Parathyroid adenoma (tissue), 2 donors: ENCODE results near the gene PKIG.

ENCODE experiments used
- H2AFZ ChIP-seq: fragments of 300-600 bp; sonication (generic); one replicate; pipeline ENCODE4 v1.7.0; 2017; ENCODE audit warnings: antibody characterized with exemption, mild to moderate bottlenecking
- H3K27ac ChIP-seq: fragments of 300-600 bp; sonication (generic); one replicate; pipeline ENCODE4 v1.7.0; 2017
- H3K27me3 ChIP-seq: fragments of 300-600 bp; sonication (generic); one replicate; pipeline ENCODE4 v1.7.0; 2017; ENCODE audit warnings: low read length; ENCODE audit not compliant: control insufficient read depth, insufficient read depth
- H3K36me3 ChIP-seq: fragments of 300-600 bp; sonication (generic); one replicate; pipeline ENCODE4 v1.7.0; 2017; ENCODE audit warnings: low read length; ENCODE audit not compliant: control insufficient read depth, insufficient read depth
- H3K4me1 ChIP-seq: fragments of 300-600 bp; sonication (generic); one replicate; pipeline ENCODE4 v1.7.0; 2017; ENCODE audit warnings: control low read depth
- H3K4me2 ChIP-seq: fragments of 300-600 bp; sonication (generic); one replicate; pipeline ENCODE4 v1.7.0; 2017; ENCODE audit warnings: low read length
- H3K4me3 ChIP-seq: fragments of 300-600 bp; sonication (generic); one replicate; pipeline ENCODE4 v1.7.0; 2017; ENCODE audit warnings: low read depth, low read length
- H3K79me2 ChIP-seq: fragments of 300-600 bp; sonication (generic); one replicate; pipeline ENCODE4 v1.7.0; 2017; ENCODE audit warnings: control low read depth
- H3K9ac ChIP-seq: fragments of 300-600 bp; sonication (generic); one replicate; pipeline ENCODE4 v1.7.0; 2017; ENCODE audit warnings: mild to moderate bottlenecking
- H3K9me3 ChIP-seq: fragments of 300-600 bp; sonication (generic); one replicate; pipeline ENCODE4 v1.7.0; 2017; ENCODE audit warnings: low read length; ENCODE audit not compliant: control insufficient read depth
- TF ChIP-seq, protein P1 (sequence below): fragments of 300-600 bp; sonication (generic); IDR thresholded peaks from one replicate; pipeline ENCODE4 v1.7.0; 2017; ENCODE audit warnings: antibody characterized with exemption, mild to moderate bottlenecking
- donor health status: primary hyperparathyroidism.

Gene PKIG

DNA sequence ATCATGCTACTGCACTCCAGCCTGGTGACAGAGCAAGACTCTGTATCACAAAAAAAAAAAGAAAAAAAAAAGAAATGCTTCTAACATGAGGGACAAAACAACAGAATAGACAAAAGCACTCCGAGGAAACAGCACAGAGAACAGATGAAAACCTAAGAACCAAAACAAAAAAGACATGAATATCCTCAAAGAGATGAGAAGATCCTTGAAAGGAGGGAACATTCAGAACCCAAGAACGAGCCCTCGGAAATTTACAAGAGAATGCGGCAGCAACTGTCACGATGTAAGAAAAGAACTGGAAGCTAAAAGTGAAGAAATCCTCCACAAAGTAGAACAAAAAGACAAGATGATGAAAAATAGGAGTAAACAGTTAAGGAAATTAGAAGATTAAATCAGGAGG lies 47.9 kb downstream of the PKIG start:
- no peaks in the 10 kb centered on the region for H3K36me3 ChIP-seq
- TF ChIP-seq, protein P1, sequence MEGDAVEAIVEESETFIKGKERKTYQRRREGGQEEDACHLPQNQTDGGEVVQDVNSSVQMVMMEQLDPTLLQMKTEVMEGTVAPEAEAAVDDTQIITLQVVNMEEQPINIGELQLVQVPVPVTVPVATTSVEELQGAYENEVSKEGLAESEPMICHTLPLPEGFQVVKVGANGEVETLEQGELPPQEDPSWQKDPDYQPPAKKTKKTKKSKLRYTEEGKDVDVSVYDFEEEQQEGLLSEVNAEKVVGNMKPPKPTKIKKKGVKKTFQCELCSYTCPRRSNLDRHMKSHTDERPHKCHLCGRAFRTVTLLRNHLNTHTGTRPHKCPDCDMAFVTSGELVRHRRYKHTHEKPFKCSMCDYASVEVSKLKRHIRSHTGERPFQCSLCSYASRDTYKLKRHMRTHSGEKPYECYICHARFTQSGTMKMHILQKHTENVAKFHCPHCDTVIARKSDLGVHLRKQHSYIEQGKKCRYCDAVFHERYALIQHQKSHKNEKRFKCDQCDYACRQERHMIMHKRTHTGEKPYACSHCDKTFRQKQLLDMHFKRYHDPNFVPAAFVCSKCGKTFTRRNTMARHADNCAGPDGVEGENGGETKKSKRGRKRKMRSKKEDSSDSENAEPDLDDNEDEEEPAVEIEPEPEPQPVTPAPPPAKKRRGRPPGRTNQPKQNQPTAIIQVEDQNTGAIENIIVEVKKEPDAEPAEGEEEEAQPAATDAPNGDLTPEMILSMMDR: no peak
- H3K4me2 ChIP-seq: no peak overlapping the region
- no peak overlapping the region for H3K9ac ChIP-seq
- no peak overlapping the region for H2AFZ ChIP-seq
- H3K27me3 ChIP-seq: no peaks in the 10 kb centered on the region
- no peaks in the 10 kb centered on the region for H3K9me3 ChIP-seq
- H3K4me1 ChIP-seq: no peaks in the 10 kb centered on the region
- no peak overlapping the region for H3K4me3 ChIP-seq
- no peak overlapping the region for H3K27ac ChIP-seq
- no peaks in the 10 kb centered on the region for H3K79me2 ChIP-seq

- Histone ChIP-seq H3K9ac (no peak overlapping the region), H3K9me3 (no peaks in the 10 kb centered on the region), H3K27me3 (no peaks in the 10 kb centered on the region), H3K4me2 (no peak overlapping the region), H3K4me3 (no peak overlapping the region), H3K27ac (no peak overlapping the region), H3K36me3 (no peaks in the 10 kb centered on the region), H3K79me2 (no peaks in the 10 kb centered on the region), H2AFZ (no peak overlapping the region), H3K4me1 (no peaks in the 10 kb centered on the region)
- TF ChIP-seq, protein P1: no peak
These were observed 49.8 kb downstream of the PKIG start for GRCh38 chr20:44632103-44632752.

DNA sequence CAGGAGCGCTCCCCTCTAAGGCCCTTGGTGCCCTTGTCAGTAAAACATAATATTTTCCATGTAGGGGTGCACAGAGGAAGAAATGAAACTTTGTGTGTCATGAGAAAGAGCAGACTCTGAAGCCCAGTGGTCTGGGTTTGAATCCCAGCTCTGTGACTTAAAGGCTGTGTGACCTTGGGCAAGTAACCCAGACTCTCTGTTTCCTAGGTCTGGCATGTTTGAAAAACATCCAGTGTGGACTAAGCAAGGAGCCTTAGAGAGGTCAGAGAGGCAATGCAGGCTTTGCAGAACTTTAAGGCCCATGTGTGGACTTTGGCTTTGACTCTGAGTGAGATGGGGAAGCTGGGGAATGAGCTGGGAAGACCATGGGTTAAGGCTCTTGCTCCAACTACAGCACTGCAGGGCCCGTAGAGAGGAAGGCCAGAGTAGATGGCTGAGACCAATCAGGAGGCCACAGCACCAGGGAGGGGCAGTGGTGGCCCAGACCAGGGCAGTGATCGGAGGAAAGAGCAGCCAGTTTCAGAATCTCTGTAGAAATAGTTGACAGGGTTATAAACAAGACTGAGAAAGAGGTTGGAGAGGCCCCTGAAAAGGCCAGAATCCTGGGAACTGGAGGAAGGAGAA lies 50.9 kb downstream of the PKIG start:
- TF ChIP-seq, protein P1: no peak
- Histone ChIP-seq H3K4me2 (no peak overlapping the region), H3K9ac (no peak overlapping the region), H3K9me3 (no peaks in the 10 kb centered on the region), H3K79me2 (no peaks in the 10 kb centered on the region), H3K27me3 (no peaks in the 10 kb centered on the region), H3K36me3 (no peaks in the 10 kb centered on the region), H3K4me3 (no peak overlapping the region), H2AFZ (no peak overlapping the region), H3K27ac (no peak overlapping the region), H3K4me1 (no peaks in the 10 kb centered on the region)

GRCh38 chr20:44633872-44634600 lies 51.7 kb downstream of the PKIG start:
- TF ChIP-seq, protein P1: no peak
- H3K27ac ChIP-seq: no peak overlapping the region
- H3K4me2 ChIP-seq: no peak overlapping the region
- no peaks in the 10 kb centered on the region for H3K36me3 ChIP-seq
- no peaks in the 10 kb centered on the region for H3K79me2 ChIP-seq
- H2AFZ ChIP-seq: no peak overlapping the region
- H3K27me3 ChIP-seq: no peaks in the 10 kb centered on the region
- no peak overlapping the region for H3K4me3 ChIP-seq
- no peaks in the 10 kb centered on the region for H3K9me3 ChIP-seq
- H3K9ac ChIP-seq: no peak overlapping the region
- H3K4me1 ChIP-seq: no peaks in the 10 kb centered on the region
